Activated CD8-positive, alpha-beta T cell treated with anti-CD3 and anti-CD28 coated beads, Interleukin-2, amount 10 ng/mL, durations not matched to agents 7 days and 5 days (primary cell): ENCODE measurements around the gene DYNLT2. TPM values are rescaled to one million over a fixed set of nuclear protein-coding genes. Genes with fewer than 3 reads are reported as not detected.
A peak's percentile ranks its signal among the peaks of the same experiment; 100 is the strongest.

Experiments used
- ATAC-seq: fragments of 150-1000 bp; cut with Tn5 transposase; one replicate; pipeline ENCODE4 v1.10.0; 2021; ENCODE audit warnings: moderate library complexity
- CTCF ChIA-PET: fragments of 350-600 bp; sonication (Branson Sonifier 250); formaldehyde crosslinking; loops from one replicate; lab custom pipeline; 2021; ENCODE audit warnings: antibody characterized with exemption; lab: Charles Lee
- POLR2A ChIA-PET: fragments of 350-600 bp; sonication (Branson Sonifier 250); formaldehyde crosslinking; loops from one replicate; lab custom pipeline; 2021; ENCODE audit warnings: antibody characterized with exemption; lab: Charles Lee
- DNase-seq: peaks from one replicate; pipeline ENCODE4 v3.0.0-alpha.2; 2020
- H3K27ac Mint-ChIP-seq: one replicate; pipeline ENCODE4 v1.8.0; 2021; ENCODE audit warnings: mild to moderate bottlenecking, mixed read lengths
- H3K27me3 Mint-ChIP-seq: one replicate; pipeline ENCODE4 v1.8.0; 2021; ENCODE audit warnings: low read depth, mixed read lengths
- H3K36me3 Mint-ChIP-seq: one replicate; pipeline ENCODE4 v1.8.0; 2021; ENCODE audit warnings: low read depth, mixed read lengths
- H3K4me1 Mint-ChIP-seq: one replicate; pipeline ENCODE4 v1.8.0; 2021; ENCODE audit warnings: low read depth, mixed read lengths
- H3K4me3 Mint-ChIP-seq: one replicate; pipeline ENCODE4 v1.8.0; 2021; ENCODE audit warnings: mild to moderate bottlenecking, mixed read lengths
- H3K9me3 Mint-ChIP-seq: one replicate; pipeline ENCODE4 v1.8.0; 2022; ENCODE audit warnings: mixed read lengths; ENCODE audit not compliant: insufficient read depth
- total RNA-seq, 2 experiments: library from RNA; stranded (reverse); gene quantifications; one replicate each; pipeline ENCODE4 v1.2.3, GENCODE V29; 2021

The DYNLT2 gene
- total RNA-seq, 2 experiments from 2014 or later: 2.1 to 2.6 TPM

DNA sequence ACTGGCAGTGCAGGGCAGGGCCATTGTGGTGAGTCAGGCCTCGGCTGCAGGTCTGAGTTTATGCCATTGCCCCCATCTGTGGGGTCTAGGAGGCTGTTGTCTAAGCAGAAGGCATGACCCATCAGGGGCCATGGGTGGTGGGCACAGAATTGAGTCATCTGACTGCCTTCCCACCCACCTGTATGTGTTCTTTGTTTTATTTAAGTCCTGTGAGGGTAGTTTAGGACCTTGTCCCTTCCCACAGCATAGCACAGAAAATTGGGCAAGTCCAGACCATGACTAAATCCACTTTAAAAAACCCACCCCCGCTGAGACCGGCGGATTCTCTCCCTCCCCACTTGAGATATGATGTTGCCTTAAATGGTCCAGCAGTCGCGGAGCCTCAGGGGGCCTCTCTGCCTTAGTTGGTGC, 40.4 kb upstream of the DYNLT2 start:
- no peak overlapping the region for H3K27ac Mint-ChIP-seq
- no peaks in the 10 kb centered on the region for H3K9me3 Mint-ChIP-seq
- ATAC-seq (no peak), DNase-seq (peak; percentile 13)
- H3K4me1 Mint-ChIP-seq: peaks cover 14% of the 10 kb centered on the region
- no peak overlapping the region for H3K4me3 Mint-ChIP-seq
- POLR2A ChIA-PET: no interaction called here
- peaks cover 66% of the 10 kb centered on the region for H3K27me3 Mint-ChIP-seq
- no peaks in the 10 kb centered on the region for H3K36me3 Mint-ChIP-seq
- CTCF ChIA-PET: interaction anchor here (1.0 to 4.5 kb wide), 5 partner anchors 12 to 741 kb away, joined by 3 to 98 read pairs (median 3); no protein-coding TSS in a partner anchor

DNA sequence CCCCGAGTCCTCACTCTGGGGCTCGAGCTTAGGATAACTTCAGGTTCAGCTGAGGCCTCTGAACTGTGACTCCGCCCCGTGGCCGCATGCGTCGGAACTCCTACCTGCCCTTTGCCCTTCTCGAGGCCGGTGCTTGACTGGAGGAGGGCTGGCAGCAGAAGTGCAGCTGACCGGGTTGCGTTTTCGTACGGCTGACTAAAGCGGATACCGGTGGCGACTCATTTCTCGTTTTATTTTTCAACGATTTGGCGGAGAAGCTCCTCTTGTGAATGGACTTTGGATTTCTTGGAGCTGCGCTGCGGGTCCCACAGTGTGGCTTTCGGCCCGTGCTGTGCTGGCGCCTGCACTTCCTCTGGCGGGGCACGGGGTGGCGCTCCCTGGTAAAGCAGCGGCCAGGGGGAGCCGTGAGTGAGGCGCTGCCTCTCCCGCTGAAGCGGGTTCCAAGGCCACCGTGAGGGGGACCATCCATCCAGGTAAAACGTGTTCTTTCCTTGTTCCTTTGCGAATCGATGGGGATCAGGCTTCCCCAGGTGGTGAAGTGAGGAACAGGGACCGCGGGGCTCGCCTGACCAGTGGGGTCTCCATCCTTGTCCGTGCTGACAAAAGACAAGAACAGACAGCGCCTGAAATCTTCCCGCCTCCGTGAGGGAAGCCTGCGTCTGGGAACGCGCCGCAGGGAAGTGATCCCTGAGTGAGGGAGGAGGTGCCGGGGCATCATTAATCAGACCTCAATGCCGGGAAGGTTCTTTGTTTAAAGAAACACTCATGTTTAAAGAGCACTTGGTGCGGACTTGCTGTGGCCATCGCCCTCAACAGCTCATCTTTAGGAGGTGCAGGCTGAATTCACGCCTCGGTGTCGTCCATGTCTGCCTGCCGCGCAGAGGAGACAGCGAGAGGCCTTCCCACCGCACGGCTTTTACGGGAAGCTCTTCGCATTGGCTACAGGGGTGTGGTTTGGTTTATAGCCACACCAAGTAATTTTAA, 38.9 kb upstream of the DYNLT2 start:
- H3K9me3 Mint-ChIP-seq: no peaks in the 10 kb centered on the region
- ATAC-seq: peak; percentile 97
- peak overlapping the region; percentile 67 for H3K4me3 Mint-ChIP-seq
- H3K27me3 Mint-ChIP-seq: peaks cover 54% of the 10 kb centered on the region
- H3K27ac Mint-ChIP-seq: no peak overlapping the region
- ChIA-PET POLR2A (no interaction called here), CTCF (interaction anchor here (0.7 to 4.5 kb wide), 49 partner anchors 8 to 794 kb away, joined by 3 to 98 read pairs (median 4); partner anchors contain the start of genes DLL1, DYNLT2, ERMARD and PDCD2)
- DNase-seq: peak; percentile 76
- no peaks in the 10 kb centered on the region for H3K36me3 Mint-ChIP-seq
- peaks cover 14% of the 10 kb centered on the region for H3K4me1 Mint-ChIP-seq

DNA sequence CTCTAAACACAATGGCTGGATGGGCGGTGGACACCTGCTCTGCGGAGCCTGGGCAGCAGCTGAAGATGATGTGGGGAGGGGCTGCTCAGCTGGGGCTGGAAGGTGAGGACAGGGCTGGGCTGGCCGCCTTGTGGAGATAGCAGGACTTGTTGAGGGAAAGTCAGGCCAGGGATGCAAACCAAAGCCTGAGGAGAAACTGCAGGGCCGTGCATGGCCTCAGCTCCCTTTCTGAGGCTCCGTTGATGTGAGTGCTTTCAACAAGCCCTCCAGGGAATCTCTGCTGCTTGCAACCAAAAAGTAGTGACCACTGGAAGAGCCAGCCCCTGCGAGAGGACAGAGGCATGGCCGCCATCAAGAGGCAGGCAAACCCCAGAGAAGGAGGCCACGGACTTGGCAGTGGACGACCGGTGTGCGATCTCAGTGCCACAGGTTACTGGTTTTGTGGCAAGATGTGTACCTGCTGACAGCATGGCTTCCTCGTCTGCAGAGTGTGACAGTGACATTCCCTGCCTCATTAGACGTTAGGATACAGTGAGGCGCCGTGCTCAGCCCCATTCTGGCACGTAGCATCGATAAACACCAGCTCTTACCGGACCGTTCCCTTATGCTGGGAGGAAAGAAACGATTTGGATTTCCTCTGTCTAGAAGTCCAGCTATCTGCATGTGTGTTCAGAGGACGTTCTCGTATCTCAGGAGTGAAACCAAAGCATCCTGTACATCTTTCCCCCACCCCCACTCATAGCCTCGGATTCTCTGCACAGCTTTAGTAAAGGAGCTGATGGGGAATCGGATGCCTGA, 38.0 kb upstream of the DYNLT2 start:
- ChIA-PET CTCF (interaction anchor here (0.7 to 4.5 kb wide), 43 partner anchors 9 to 795 kb away, joined by 3 to 98 read pairs (median 4); partner anchors contain the start of genes DYNLT2, ERMARD and PDCD2), POLR2A (no interaction called here)
- H3K36me3 Mint-ChIP-seq: peaks cover 2% of the 10 kb centered on the region
- no peaks in the 10 kb centered on the region for H3K9me3 Mint-ChIP-seq
- peaks cover 14% of the 10 kb centered on the region for H3K4me1 Mint-ChIP-seq
- H3K27me3 Mint-ChIP-seq: peaks cover 46% of the 10 kb centered on the region
- no peak overlapping the region for H3K27ac Mint-ChIP-seq
- ATAC-seq: no peak
- no peak for DNase-seq
- H3K4me3 Mint-ChIP-seq: peak overlapping the region; percentile 67

DNA sequence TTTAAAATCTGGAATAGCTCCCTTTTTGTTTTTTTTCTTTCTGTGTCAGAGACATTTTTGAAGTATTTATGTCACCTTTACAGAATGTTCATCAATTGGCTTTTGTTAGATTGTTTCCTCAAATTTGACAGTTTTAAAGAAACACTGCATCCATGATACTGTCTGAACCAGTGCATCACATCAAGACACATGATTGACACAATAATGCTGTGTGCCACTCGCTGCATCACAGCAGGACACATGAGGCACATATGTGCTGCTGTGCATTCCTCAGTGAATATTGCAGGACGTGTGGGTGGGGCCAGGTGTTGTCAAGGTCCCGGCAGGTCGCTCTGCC, 37.4 kb upstream of the DYNLT2 start:
- ChIA-PET POLR2A (no interaction called here), CTCF (interaction anchor here (1.0 to 4.5 kb wide), 7 partner anchors 8 to 742 kb away, joined by 3 to 98 read pairs (median 5); no protein-coding TSS in a partner anchor)
- Mint-ChIP-seq H3K9me3 (no peaks in the 10 kb centered on the region), H3K4me1 (peaks cover 14% of the 10 kb centered on the region), H3K27ac (no peak overlapping the region), H3K36me3 (peaks cover 3% of the 10 kb centered on the region), H3K4me3 (no peak overlapping the region), H3K27me3 (peaks cover 40% of the 10 kb centered on the region)
- DNase-seq (no peak), ATAC-seq (no peak)

DNA sequence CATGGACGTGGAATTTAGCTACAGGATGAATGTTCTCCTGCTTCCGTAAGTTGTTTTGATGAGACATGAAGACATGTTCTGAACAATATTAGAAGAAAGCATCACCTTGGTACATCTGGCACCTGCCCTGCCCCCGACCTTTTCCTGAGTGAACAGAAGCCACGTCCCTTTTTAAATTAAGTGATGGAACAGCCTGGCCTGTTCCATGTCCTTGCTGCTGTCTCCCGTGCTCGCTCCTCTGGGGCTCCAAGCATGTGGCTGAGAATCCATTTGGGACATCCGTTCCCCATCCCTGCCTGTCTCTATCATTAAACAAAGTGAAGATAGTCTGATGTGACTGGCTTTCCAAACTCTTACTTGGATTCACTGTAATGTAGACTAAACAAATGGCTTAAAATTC, 36.4 kb upstream of the DYNLT2 start:
- no peak overlapping the region for H3K4me3 Mint-ChIP-seq
- CTCF ChIA-PET: interaction anchor here (1.0 to 4.5 kb wide), 3 partner anchors 16 to 44 kb away, joined by 3 to 98 read pairs (median 4); no protein-coding TSS in a partner anchor
- peaks cover 13% of the 10 kb centered on the region for H3K36me3 Mint-ChIP-seq
- no peaks in the 10 kb centered on the region for H3K9me3 Mint-ChIP-seq
- H3K27me3 Mint-ChIP-seq: peaks cover 31% of the 10 kb centered on the region
- H3K27ac Mint-ChIP-seq: no peak overlapping the region
- POLR2A ChIA-PET: no interaction called here
- ATAC-seq (no peak), DNase-seq (no peak)
- H3K4me1 Mint-ChIP-seq: peaks cover 14% of the 10 kb centered on the region

DNA sequence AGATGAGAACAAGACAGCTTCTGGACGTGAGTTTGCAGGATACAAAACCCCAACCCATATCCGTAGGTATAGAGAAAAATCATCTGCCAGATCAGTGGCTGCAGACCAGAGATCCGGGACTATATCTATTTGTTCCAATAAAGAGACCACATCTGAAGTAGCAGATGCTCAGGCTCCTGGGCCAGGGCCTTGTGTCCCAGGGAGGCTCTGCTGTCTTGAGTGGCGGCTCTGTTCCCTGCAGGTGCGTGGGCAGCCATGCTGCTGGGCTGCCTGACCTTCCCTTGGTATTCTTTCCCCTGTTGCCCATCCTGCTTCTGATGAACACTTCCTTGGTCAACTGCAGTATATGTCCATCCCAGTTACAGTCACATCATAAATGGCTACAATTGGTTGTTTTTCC, 35.0 kb upstream of the DYNLT2 start:
- ChIA-PET CTCF (interaction anchor here (1.6 kb wide), 1 partner anchor 45 kb away, joined by 4 read pairs; no protein-coding TSS in a partner anchor), POLR2A (no interaction called here)
- Mint-ChIP-seq H3K27ac (no peak overlapping the region), H3K27me3 (peaks cover 20% of the 10 kb centered on the region), H3K36me3 (peaks cover 17% of the 10 kb centered on the region), H3K4me1 (peaks cover 14% of the 10 kb centered on the region), H3K9me3 (no peaks in the 10 kb centered on the region), H3K4me3 (no peak overlapping the region)
- ATAC-seq: no peak
- DNase-seq: no peak

DNA sequence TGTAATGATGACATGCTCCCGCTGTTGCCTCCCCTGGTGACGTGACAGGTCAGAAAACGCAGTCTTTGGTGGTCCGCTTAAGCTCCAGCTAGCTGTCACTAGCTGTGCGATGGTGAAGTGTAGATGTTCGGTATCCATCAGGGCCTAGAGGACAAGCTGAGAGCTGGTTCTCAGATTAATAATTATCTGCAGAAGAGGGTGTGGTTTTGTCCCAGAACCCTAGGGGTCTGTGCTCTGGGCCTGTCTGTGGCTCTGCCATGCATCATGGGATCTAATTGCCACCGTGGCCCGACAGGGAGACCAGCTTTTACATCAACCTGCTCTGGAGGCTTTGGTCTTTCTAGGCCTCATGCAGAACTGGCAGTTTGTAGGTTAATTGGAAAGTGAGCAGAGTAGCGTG, 34.2 kb upstream of the DYNLT2 start:
- CTCF ChIA-PET: interaction anchor here (1.6 kb wide), 1 partner anchor 46 kb away, joined by 4 read pairs; no protein-coding TSS in a partner anchor
- Mint-ChIP-seq H3K27ac (no peak overlapping the region), H3K4me3 (no peak overlapping the region), H3K36me3 (peaks cover 23% of the 10 kb centered on the region), H3K27me3 (peaks cover 13% of the 10 kb centered on the region), H3K9me3 (no peaks in the 10 kb centered on the region), H3K4me1 (peaks cover 10% of the 10 kb centered on the region)
- POLR2A ChIA-PET: no interaction called here
- DNase-seq (no peak), ATAC-seq (no peak)

DNA sequence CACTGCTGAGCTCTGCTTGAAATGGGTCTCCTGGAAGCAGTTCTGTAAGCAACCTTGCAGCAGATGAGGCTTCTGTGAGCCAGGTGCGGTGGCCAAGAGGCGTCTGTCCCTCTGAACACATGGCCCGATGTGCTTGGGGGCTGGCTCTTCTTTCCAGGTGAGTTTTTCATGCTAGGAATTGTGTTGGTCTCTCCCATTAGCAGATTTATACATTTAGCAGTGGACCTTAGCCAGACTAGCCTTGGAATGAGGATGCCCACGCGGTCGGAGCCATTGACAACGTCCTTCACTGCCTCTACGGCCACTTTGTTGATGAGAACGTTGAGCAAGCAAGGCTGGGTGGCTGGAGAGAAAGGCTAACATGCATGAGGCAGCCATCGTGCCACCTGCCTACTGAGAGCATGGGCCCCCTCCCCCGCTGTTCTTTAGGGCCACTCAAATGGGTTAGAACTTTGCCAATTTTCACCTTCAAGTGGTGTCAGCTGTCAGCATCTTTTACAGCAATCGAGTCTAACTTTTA, 33.5 kb upstream of the DYNLT2 start:
- ATAC-seq: no peak
- no peak for DNase-seq
- Mint-ChIP-seq H3K4me1 (peaks cover 3% of the 10 kb centered on the region), H3K27me3 (peaks cover 9% of the 10 kb centered on the region), H3K4me3 (no peak overlapping the region), H3K9me3 (no peaks in the 10 kb centered on the region), H3K27ac (no peak overlapping the region), H3K36me3 (peaks cover 29% of the 10 kb centered on the region)
- ChIA-PET CTCF (no interaction called here), POLR2A (no interaction called here)

DNA sequence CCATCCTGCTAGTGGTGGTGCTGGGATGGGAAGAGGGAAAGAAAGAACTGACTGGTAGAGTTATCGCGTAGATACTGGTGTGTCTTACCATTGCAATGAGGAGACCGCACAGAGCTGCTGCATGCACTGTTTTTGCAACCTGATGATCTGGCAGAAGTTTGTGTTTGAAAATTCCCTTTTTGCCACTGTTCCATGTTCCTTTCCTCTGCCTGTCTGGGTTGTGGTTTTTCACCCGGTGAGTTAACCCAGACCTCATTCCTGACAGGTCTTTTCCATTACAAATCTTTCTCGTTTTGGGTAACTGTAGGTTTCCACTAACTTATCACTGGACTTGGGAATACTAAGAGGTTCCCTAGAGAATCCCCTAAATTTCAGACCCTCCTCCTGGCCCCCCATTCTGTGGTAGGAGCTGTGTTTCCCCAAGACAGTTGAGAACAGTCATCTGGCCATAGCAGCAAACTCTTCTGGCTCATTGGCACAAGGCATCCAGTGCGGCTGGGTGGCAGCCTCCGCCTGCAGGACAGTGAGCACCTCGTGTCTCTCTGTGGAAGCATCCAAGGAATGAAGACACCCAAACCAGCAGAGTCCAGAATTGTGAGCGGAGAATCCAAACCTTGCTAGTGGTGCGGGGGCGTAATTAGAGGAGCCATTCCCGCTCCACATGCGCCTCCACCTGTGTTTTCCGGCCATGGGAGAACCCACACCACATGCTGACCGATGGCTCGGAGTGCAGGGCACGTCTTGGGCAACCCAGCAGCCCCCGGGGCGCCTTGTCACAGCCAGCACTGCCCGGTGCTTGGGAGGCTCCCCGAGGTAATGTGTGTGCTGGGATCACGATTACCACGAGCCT, 32.8 kb upstream of the DYNLT2 start:
- CTCF ChIA-PET: no interaction called here
- peaks cover 30% of the 10 kb centered on the region for H3K36me3 Mint-ChIP-seq

DNA sequence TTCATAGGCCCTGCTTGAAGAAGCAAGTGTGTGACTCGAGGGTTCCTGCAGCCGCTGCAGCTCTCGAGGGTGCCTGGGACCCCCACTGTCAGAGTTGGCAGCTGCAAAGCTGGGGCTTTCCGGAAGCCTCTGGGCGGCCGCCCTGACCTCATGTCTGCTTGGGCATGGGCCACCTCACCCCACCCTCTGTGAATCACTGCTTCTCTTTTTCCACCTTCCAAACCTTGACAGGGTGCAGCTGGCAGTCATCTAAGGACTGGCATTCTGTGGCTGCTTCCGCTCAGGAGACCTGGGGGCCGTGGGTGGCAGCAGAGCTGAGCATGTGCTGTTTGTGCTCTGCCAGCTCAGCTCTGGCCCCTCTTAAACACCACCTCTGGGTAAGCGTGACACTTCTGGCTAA, 32.0 kb upstream of the DYNLT2 start:
- CTCF ChIA-PET: no interaction called here
- Mint-ChIP-seq H3K9me3 (no peaks in the 10 kb centered on the region), H3K4me1 (no peaks in the 10 kb centered on the region), H3K36me3 (peaks cover 30% of the 10 kb centered on the region), H3K27me3 (no peaks in the 10 kb centered on the region), H3K4me3 (no peak overlapping the region), H3K27ac (no peak overlapping the region)
- DNase-seq: no peak
- POLR2A ChIA-PET: interaction anchor here (1.5 kb wide), 1 partner anchor 20 kb away, joined by 4 read pairs; no protein-coding TSS in a partner anchor
- no peak for ATAC-seq

More for the DNA sequence above, 32.8 kb upstream of the DYNLT2 start:
- no peak for ATAC-seq
- no peak overlapping the region for H3K27ac Mint-ChIP-seq
- H3K4me3 Mint-ChIP-seq: no peak overlapping the region
- no peaks in the 10 kb centered on the region for H3K4me1 Mint-ChIP-seq
- H3K27me3 Mint-ChIP-seq: peaks cover 6% of the 10 kb centered on the region
- DNase-seq: no peak
- no peaks in the 10 kb centered on the region for H3K9me3 Mint-ChIP-seq
- POLR2A ChIA-PET: interaction anchor here (1.5 kb wide), 1 partner anchor 19 kb away, joined by 4 read pairs; no protein-coding TSS in a partner anchor
